Muscle layer of colon (tissue), 2 donors: ENCODE results near the gene GPR137B.

ENCODE experiments used
- H3K27ac ChIP-seq: one replicate; pipeline ENCODE4 v1.7.0; 2013; ENCODE audit warnings: low read depth, mild to moderate bottlenecking, low read length, moderate library complexity
- H3K27me3 ChIP-seq, 2 donors: one replicate each; pipeline ENCODE4 v1.7.0; 2013; ENCODE audit warnings: low read length in 2 of 2, mild to moderate bottlenecking in 2 of 2; ENCODE audit not compliant: insufficient read depth in 2 of 2, control insufficient read depth in 1 of 2
- H3K36me3 ChIP-seq: one replicate; pipeline ENCODE4 v1.7.0; 2013; ENCODE audit warnings: mild to moderate bottlenecking, low read length; ENCODE audit not compliant: insufficient read depth
- H3K4me1 ChIP-seq: one replicate; pipeline ENCODE4 v1.7.0; 2013; ENCODE audit warnings: mild to moderate bottlenecking, low read length; ENCODE audit not compliant: insufficient read depth
- H3K4me3 ChIP-seq, 2 donors: one replicate each; pipeline ENCODE4 v1.7.0; 2013; ENCODE audit warnings: low read length in 2 of 2, low read depth in 1 of 2, mild to moderate bottlenecking in 1 of 2, moderate library complexity in 1 of 2
- H3K9ac ChIP-seq: one replicate; pipeline ENCODE4 v1.7.0; 2013; ENCODE audit warnings: low read length
- H3K9me3 ChIP-seq: one replicate; pipeline ENCODE4 v1.7.0; 2013; ENCODE audit warnings: mild to moderate bottlenecking, low read length
- donor health status: abdominal sarcoma.
- donor health status: Adenocarcinoma of cecum.

The GPR137B gene

GRCh38 chr1:236257216-236257615 is 114.9 kb downstream of the GPR137B start:
- Histone ChIP-seq H3K4me3 (no peak overlapping the region), H3K27ac (no peak overlapping the region), H3K36me3 (peaks cover 4% of the 10 kb centered on the region), H3K9ac (no peak overlapping the region), H3K4me1 (peaks cover 3% of the 10 kb centered on the region), H3K27me3 (no peaks in the 10 kb centered on the region), H3K9me3 (no peaks in the 10 kb centered on the region)

DNA sequence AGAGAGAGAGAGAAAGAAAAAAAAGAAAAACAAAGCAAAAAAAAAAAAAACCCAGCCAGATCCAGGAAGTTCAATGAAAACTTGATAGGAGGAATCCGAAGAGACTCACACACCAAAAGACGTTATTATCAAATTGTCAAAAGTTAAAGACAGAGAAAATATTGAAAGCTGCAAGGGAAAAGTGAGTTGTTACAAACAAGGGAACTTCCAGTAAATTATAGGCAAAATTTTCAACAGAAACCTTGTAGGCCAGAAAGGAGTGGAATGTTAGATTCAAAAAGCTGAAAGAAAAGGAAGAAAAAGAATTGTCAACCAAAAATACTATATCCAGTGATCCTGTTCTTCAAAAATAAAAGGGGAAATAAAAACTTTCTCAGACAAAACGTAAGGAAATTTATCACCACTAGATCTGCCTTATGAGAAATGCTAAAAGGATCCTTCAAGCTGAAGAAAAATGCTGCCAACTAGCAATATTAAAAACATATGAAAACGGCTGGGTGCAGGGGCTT is 115.8 kb downstream of the GPR137B start:
- H3K4me1 ChIP-seq, result peaks cover 3% of the 10 kb centered on the region

More for the DNA sequence above, 115.8 kb downstream of the GPR137B start:
- peaks cover 4% of the 10 kb centered on the region for H3K36me3 ChIP-seq
- H3K27ac ChIP-seq, result no peak overlapping the region
- no peak overlapping the region for H3K9ac ChIP-seq
- H3K27me3 ChIP-seq, result no peaks in the 10 kb centered on the region
- no peaks in the 10 kb centered on the region for H3K9me3 ChIP-seq
- no peak overlapping the region for H3K4me3 ChIP-seq
